GM23338 (cell line): ENCODE measurements around the gene TMEM158.

Source experiments
- CREB1 ChIP-seq: fragments of 250-450 bp; sonication (Bioruptor Pico); IDR thresholded peaks from 2 replicates; pipeline ENCODE4 v1.5.0; 2020; ENCODE audit warnings: low read depth, mild to moderate bottlenecking, moderate library complexity
- CTCF ChIP-seq, 2 experiments: fragments of 200-600 bp in 1 of 2; sonication (generic) in 1 of 2; conservative IDR thresholded peaks; 2 replicates each; pipeline versions ENCODE4 v1.5.1 to v1.6.1; 2016 to 2017; ENCODE audit warnings: antibody characterized with exemption in 2 of 2, low read depth in 2 of 2, mild to moderate bottlenecking in 2 of 2, moderate library complexity in 1 of 2
- EZH2 ChIP-seq: fragments of 200-600 bp; sonication (generic); IDR thresholded peaks from one replicate; pipeline ENCODE4 v1.8.0; 2017; ENCODE audit warnings: antibody characterized with exemption, mild to moderate bottlenecking, low read depth; ENCODE audit not compliant: unreplicated experiment
- EZH2phosphoT487 ChIP-seq: fragments of 200-600 bp; sonication (generic); IDR thresholded peaks from one replicate; pipeline ENCODE4 v1.8.1; 2018; ENCODE audit warnings: antibody characterized with exemption; ENCODE audit not compliant: unreplicated experiment
- JUNB ChIP-seq: IDR thresholded peaks from one replicate; pipeline ENCODE4 v1.6.1; 2016; ENCODE audit warnings: antibody characterized with exemption; ENCODE audit not compliant: unreplicated experiment
- NANOG ChIP-seq: IDR thresholded peaks from 2 replicates; pipeline ENCODE4 v1.6.1; 2016; ENCODE audit warnings: antibody characterized with exemption, borderline replicate concordance
- POLR2AphosphoS5 ChIP-seq: IDR thresholded peaks from 2 replicates; pipeline ENCODE4 v1.6.1; 2016; ENCODE audit warnings: antibody characterized with exemption, low read depth
- REST ChIP-seq: IDR thresholded peaks from one replicate; pipeline ENCODE4 v1.6.1; 2018; ENCODE audit warnings: antibody characterized with exemption; ENCODE audit not compliant: unreplicated experiment
- STAT1 ChIP-seq: IDR thresholded peaks from one replicate; pipeline ENCODE4 v1.6.1; 2016; ENCODE audit warnings: antibody characterized with exemption; ENCODE audit not compliant: unreplicated experiment
- ZNF331 ChIP-seq: fragments of 250-450 bp; sonication (Bioruptor Pico); IDR thresholded peaks from 2 replicates; pipeline ENCODE4 v1.5.0; 2020; ENCODE audit warnings: low read depth, mild to moderate bottlenecking, moderate library complexity
- ZNF462 ChIP-seq: fragments of 250-450 bp; sonication (Bioruptor Pico); IDR thresholded peaks from 2 replicates; pipeline ENCODE4 v1.5.0; 2020; ENCODE audit warnings: mild to moderate bottlenecking, moderate library complexity
- TF ChIP-seq, protein P1 (sequence below): IDR thresholded peaks from 2 replicates; pipeline ENCODE4 v1.6.1; 2016; ENCODE audit warnings: antibody characterized with exemption

DNA sequence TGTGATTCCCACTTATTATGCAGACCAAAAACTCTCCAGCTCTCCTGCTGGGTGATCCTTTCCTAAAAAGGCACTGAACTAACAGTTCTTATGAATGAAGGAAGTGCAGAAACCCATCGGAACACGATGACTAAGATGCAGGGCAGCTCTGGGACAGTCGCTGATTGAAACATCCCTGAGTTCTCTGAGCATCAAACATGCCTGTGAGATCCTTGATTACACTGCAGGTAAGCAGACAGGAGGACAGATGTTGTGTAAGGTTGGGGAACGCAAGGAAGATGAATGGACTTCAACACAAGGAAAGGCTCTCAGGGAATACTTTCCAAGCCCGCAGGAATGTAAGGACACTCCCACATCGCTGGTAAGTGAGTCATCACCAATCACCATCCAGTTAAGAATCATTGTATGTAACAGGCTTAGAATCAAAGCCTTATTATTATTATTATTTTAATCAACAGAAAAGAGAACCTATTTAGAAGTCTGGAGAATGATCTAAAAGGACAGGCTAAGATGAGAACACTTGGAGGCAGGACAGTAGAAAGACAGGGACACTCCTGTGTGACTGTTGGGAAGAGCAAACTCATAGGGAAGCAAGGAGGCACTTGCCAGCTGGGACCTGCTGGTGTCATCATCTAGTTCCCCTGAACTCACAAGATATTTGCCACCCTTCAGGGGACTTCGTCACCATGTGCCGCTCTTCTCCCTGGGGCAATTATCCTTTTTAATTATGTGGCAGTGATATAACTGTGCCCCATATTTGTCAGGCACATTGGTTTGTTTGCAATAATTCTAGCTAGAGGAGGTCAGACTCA, 26.0 kb downstream of the TMEM158 start:
- no peak for TF ChIP-seq CTCF (conservative IDR thresholded peaks at IDR 0.05; ENCODE audit: low read depth in 2 of 2)
- no peak for TF ChIP-seq POLR2AphosphoS5
- TF ChIP-seq REST, result no peak
- no peak for TF ChIP-seq EZH2
- TF ChIP-seq EZH2phosphoT487, result no peak
- no peak for TF ChIP-seq STAT1
- TF ChIP-seq, protein P1, sequence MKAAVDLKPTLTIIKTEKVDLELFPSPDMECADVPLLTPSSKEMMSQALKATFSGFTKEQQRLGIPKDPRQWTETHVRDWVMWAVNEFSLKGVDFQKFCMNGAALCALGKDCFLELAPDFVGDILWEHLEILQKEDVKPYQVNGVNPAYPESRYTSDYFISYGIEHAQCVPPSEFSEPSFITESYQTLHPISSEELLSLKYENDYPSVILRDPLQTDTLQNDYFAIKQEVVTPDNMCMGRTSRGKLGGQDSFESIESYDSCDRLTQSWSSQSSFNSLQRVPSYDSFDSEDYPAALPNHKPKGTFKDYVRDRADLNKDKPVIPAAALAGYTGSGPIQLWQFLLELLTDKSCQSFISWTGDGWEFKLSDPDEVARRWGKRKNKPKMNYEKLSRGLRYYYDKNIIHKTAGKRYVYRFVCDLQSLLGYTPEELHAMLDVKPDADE, result no peak
- TF ChIP-seq ZNF462 (CRISPR knock-in tag), result no peak
- no peak for TF ChIP-seq JUNB
- TF ChIP-seq NANOG, result no peak
- TF ChIP-seq CREB1 (CRISPR knock-in tag), result no peak
- TF ChIP-seq ZNF331 (CRISPR knock-in tag), result no peak
